Measurements from ENCODE around the gene NDFIP2.

The NDFIP2 gene

GRCh38 chr13:79458436-79458835 lies 22.5 kb upstream of the NDFIP2 start:
- no peak for DNase-seq (ENCODE audit: low read depth in 2 of 3, low spot score in 2 of 3)

- no peak for DNase-seq (ENCODE audit: low read depth in 2 of 3, low spot score in 2 of 3)
Observed at GRCh38 chr13:79459906-79460305, 21.0 kb upstream of the NDFIP2 start.

GRCh38 chr13:79462895-79463294 lies 18.1 kb upstream of the NDFIP2 start:
- DNase-seq (ENCODE audit: low read depth in 2 of 3, low spot score in 2 of 3), result no peak

GRCh38 chr13:79463604-79464003 lies 17.4 kb upstream of the NDFIP2 start:
- DNase-seq (ENCODE audit: low read depth in 2 of 3, low spot score in 2 of 3), result no peak

- no peak for DNase-seq (ENCODE audit: low read depth in 2 of 3, low spot score in 2 of 3)
Observed at GRCh38 chr13:79466872-79467271, 14.1 kb upstream of the NDFIP2 start.

GRCh38 chr13:79468402-79468801 lies 12.6 kb upstream of the NDFIP2 start:
- DNase-seq (ENCODE audit: low read depth in 2 of 3, low spot score in 2 of 3), result no peak

GRCh38 chr13:79468819-79469218 lies 12.1 kb upstream of the NDFIP2 start:
- no peak for DNase-seq (ENCODE audit: low read depth in 2 of 3, low spot score in 2 of 3)

GRCh38 chr13:79469608-79470007 lies 11.3 kb upstream of the NDFIP2 start:
- no peak for DNase-seq (ENCODE audit: low read depth in 2 of 3, low spot score in 2 of 3)

GRCh38 chr13:79470666-79471065 lies 10.3 kb upstream of the NDFIP2 start:
- DNase-seq (ENCODE audit: low read depth in 2 of 3, low spot score in 2 of 3), result no peak

GRCh38 chr13:79475569-79475968 lies 5.4 kb upstream of the NDFIP2 start:
- DNase-seq (ENCODE audit: low read depth in 2 of 3, low spot score in 2 of 3), result no peak

GRCh38 chr13:79477968-79478367 lies 3.0 kb upstream of the NDFIP2 start:
- no peak for DNase-seq (ENCODE audit: low read depth in 2 of 3, low spot score in 2 of 3)

- DNase-seq (ENCODE audit: low read depth in 2 of 3, low spot score in 2 of 3), result no peak
Observed at GRCh38 chr13:79479882-79480281, 1.1 kb upstream of the NDFIP2 start.

GRCh38 chr13:79481685-79482052 lies 714 bp downstream of the NDFIP2 start:
- peak; percentile 27 to 52 (median 29) for DNase-seq (ENCODE audit: low read depth in 2 of 3, low spot score in 2 of 3)

- DNase-seq (ENCODE audit: low read depth in 2 of 3, low spot score in 2 of 3), result no peak
Observed at GRCh38 chr13:79482281-79482970, 1.5 kb downstream of the NDFIP2 start.

- DNase-seq (ENCODE audit: low read depth in 2 of 3, low spot score in 2 of 3), result no peak
Observed at GRCh38 chr13:79483086-79483706, 2.2 kb downstream of the NDFIP2 start.

GRCh38 chr13:79485014-79485811 lies 4.3 kb downstream of the NDFIP2 start:
- no peak for DNase-seq (ENCODE audit: low read depth in 2 of 3, low spot score in 2 of 3)

- DNase-seq (ENCODE audit: low read depth in 2 of 3, low spot score in 2 of 3), result no peak
Observed at GRCh38 chr13:79486433-79487188, 5.7 kb downstream of the NDFIP2 start.

- no peak for DNase-seq (ENCODE audit: low read depth in 2 of 3, low spot score in 2 of 3)
Observed at GRCh38 chr13:79490326-79490725, 9.4 kb downstream of the NDFIP2 start.

- no peak for DNase-seq (ENCODE audit: low read depth in 2 of 3, low spot score in 2 of 3)
Observed at GRCh38 chr13:79490824-79491223, 9.9 kb downstream of the NDFIP2 start.

GRCh38 chr13:79491715-79492114 lies 10.8 kb downstream of the NDFIP2 start:
- no peak for DNase-seq (ENCODE audit: low read depth in 2 of 3, low spot score in 2 of 3)

- DNase-seq (ENCODE audit: low read depth in 2 of 3, low spot score in 2 of 3), result no peak
Observed at GRCh38 chr13:79492313-79492798, 11.4 kb downstream of the NDFIP2 start.
